ENCODE results near the gene SLC66A2. TPM values are rescaled to one million over a fixed set of nuclear protein-coding genes. Genes with fewer than 3 reads are reported as not detected.

SLC66A2 gene
- total and polyA plus RNA-seq, 2 donors (not counting 1 experiment from before 2014, with no cell fraction given): 44.4 to 45.1 TPM

DNA sequence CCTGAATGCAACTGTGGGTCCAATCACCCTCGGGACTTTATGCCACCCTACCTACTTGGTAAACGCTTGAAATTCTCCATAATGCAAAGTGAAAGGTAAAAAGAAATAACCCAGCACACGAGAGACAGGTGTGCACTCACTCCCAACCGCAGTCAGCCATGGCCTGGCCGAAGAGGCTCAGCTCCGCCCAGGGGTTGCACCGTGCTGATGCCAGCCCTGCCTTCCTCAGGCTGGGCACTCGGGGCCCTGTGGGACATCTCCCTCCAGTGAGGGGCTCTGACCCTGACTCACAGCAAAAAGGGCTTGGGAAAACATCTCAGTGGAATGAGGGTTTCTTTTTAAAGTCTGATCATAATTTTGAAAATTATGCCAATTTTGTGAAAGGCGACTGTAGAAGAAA is 13.3 kb downstream of the SLC66A2 start:
- Mint-ChIP-seq H3K27me3 (no peaks in the 10 kb centered on the region), H3K9me3 (ENCODE audit: insufficient read depth) (peaks cover 7% of the 10 kb centered on the region), H3K4me1 (peaks cover 2% of the 10 kb centered on the region), H3K27ac (no peak overlapping the region), H3K4me3 (no peak overlapping the region)
- Histone ChIP-seq H3K4me1 (ENCODE audit: control insufficient read depth in 2 of 2, insufficient read depth in 2 of 2, low read length in 2 of 2) (no peaks in the 10 kb centered on the region), H3K9ac (ENCODE audit: low read length) (no peak overlapping the region), H4K20me1 (ENCODE audit: control insufficient read depth, insufficient read depth, low read length, poor library complexity, severe bottlenecking) (peaks cover 79% of the 10 kb centered on the region), H3K4me3 (ENCODE audit: control extremely low read depth in 1 of 5, extremely low read depth in 1 of 5, insufficient read depth in 1 of 5, low read depth in 2 of 5, low read length in 4 of 5) (no peak overlapping the region), H2AFZ (ENCODE audit: insufficient read depth, low read depth, low read length, poor library complexity, severe bottlenecking) (no peak overlapping the region), H3K4me2 (replicated peaks; ENCODE audit: low read depth, low read length, poor library complexity, severe bottlenecking) (no peak overlapping the region), H3K36me3 (replicated peaks in 1 of 2; ENCODE audit: control extremely low read depth in 1 of 2, control insufficient read depth in 1 of 2, extremely low read depth in 1 of 2, insufficient read depth in 2 of 2, low read length in 1 of 2) (peaks cover 5 to 61% of the 10 kb centered on the region in 2 experiments), H3K27me3 (replicated peaks in 1 of 4; ENCODE audit: control extremely low read depth in 1 of 4, control insufficient read depth in 3 of 4, insufficient read depth in 4 of 4, low read length in 3 of 4) (no peaks in the 10 kb centered on the region), H3K9me3 (ENCODE audit: control extremely low read depth in 1 of 3, control insufficient read depth in 2 of 3, insufficient read depth in 1 of 3, low read length in 2 of 3) (peaks cover 2 to 38% (median 16%) of the 10 kb centered on the region in 3 donors), H3K79me2 (ENCODE audit: control insufficient read depth, insufficient read depth, low read length) (peaks cover 99% of the 10 kb centered on the region), H3K27ac (ENCODE audit: low read length in 2 of 2) (no peak overlapping the region)
- TF ChIP-seq EZH2 (IDR thresholded peaks at IDR 0.05; ENCODE audit: borderline replicate concordance, insufficient read depth, low read depth, low read length, poor library complexity, severe bottlenecking): no peak
- TF ChIP-seq, protein P1, sequence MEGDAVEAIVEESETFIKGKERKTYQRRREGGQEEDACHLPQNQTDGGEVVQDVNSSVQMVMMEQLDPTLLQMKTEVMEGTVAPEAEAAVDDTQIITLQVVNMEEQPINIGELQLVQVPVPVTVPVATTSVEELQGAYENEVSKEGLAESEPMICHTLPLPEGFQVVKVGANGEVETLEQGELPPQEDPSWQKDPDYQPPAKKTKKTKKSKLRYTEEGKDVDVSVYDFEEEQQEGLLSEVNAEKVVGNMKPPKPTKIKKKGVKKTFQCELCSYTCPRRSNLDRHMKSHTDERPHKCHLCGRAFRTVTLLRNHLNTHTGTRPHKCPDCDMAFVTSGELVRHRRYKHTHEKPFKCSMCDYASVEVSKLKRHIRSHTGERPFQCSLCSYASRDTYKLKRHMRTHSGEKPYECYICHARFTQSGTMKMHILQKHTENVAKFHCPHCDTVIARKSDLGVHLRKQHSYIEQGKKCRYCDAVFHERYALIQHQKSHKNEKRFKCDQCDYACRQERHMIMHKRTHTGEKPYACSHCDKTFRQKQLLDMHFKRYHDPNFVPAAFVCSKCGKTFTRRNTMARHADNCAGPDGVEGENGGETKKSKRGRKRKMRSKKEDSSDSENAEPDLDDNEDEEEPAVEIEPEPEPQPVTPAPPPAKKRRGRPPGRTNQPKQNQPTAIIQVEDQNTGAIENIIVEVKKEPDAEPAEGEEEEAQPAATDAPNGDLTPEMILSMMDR (IDR thresholded peaks at IDR 0.05): no peak
- CTCF ChIA-PET: no interaction called here
- no peak for ATAC-seq (ENCODE audit: low read depth)
- POLR2A ChIA-PET: no interaction called here
- no peak for DNase-seq
- intact Hi-C loops (cut with micrococcal nuclease): no loop called here
- 100% methylated on average over 8 of the region's 9 CpGs for WGBS (ENCODE audit: insufficient coverage)

GRCh38 chr18:79937103-79937860 is 14.2 kb downstream of the SLC66A2 start:
- Mint-ChIP-seq H3K27ac (no peak overlapping the region), H3K9me3 (ENCODE audit: insufficient read depth) (peaks cover 12% of the 10 kb centered on the region), H3K4me1 (peaks cover 2% of the 10 kb centered on the region), H3K27me3 (no peaks in the 10 kb centered on the region), H3K4me3 (no peak overlapping the region)
- no peak for TF ChIP-seq EZH2 (IDR thresholded peaks at IDR 0.05; ENCODE audit: borderline replicate concordance, insufficient read depth, low read depth, low read length, poor library complexity, severe bottlenecking)
- TF ChIP-seq, protein P1 (IDR thresholded peaks at IDR 0.05): no peak
- Histone ChIP-seq H3K27ac (ENCODE audit: low read length in 2 of 2) (no peak overlapping the region), H3K4me1 (ENCODE audit: control insufficient read depth in 2 of 2, insufficient read depth in 2 of 2, low read length in 2 of 2) (no peaks in the 10 kb centered on the region), H3K79me2 (ENCODE audit: control insufficient read depth, insufficient read depth, low read length) (peaks cover 98% of the 10 kb centered on the region), H3K4me3 (ENCODE audit: control extremely low read depth in 1 of 5, extremely low read depth in 1 of 5, insufficient read depth in 1 of 5, low read depth in 2 of 5, low read length in 4 of 5) (no peak overlapping the region), H3K9me3 (ENCODE audit: control extremely low read depth in 1 of 3, control insufficient read depth in 2 of 3, insufficient read depth in 1 of 3, low read length in 2 of 3) (peaks cover 2 to 38% (median 25%) of the 10 kb centered on the region in 3 donors), H3K4me2 (replicated peaks; ENCODE audit: low read depth, low read length, poor library complexity, severe bottlenecking) (no peak overlapping the region), H3K27me3 (replicated peaks in 1 of 4; ENCODE audit: control extremely low read depth in 1 of 4, control insufficient read depth in 3 of 4, insufficient read depth in 4 of 4, low read length in 3 of 4) (no peaks in the 10 kb centered on the region), H3K9ac (ENCODE audit: low read length) (no peak overlapping the region), H4K20me1 (ENCODE audit: control insufficient read depth, insufficient read depth, low read length, poor library complexity, severe bottlenecking) (peaks cover 70% of the 10 kb centered on the region), H2AFZ (ENCODE audit: insufficient read depth, low read depth, low read length, poor library complexity, severe bottlenecking) (no peak overlapping the region), H3K36me3 (replicated peaks in 1 of 2; ENCODE audit: control extremely low read depth in 1 of 2, control insufficient read depth in 1 of 2, extremely low read depth in 1 of 2, insufficient read depth in 2 of 2, low read length in 1 of 2) (peaks cover 2 to 54% of the 10 kb centered on the region in 2 experiments)
- WGBS (ENCODE audit: insufficient coverage): 99% methylated on average over 25 of the region's 25 CpGs
- ChIA-PET CTCF (no interaction called here), POLR2A (no interaction called here)
- intact Hi-C loops (cut with micrococcal nuclease): no loop called here
- no peak for DNase-seq
- no peak for ATAC-seq (ENCODE audit: low read depth)

Data from B cell (primary cell).